Ishikawa (cell line): Measurements from ENCODE around the gene SNN.

ENCODE experiments used
- CEBPB ChIP-seq: IDR thresholded peaks from 2 replicates; pipeline ENCODE4 v1.6.1; 2012
- CREB1 ChIP-seq: IDR thresholded peaks from 2 replicates; pipeline ENCODE4 v1.6.1; 2012; ENCODE audit warnings: low read depth
- EGR1 ChIP-seq: IDR thresholded peaks from 2 replicates; pipeline ENCODE4 v1.6.1; 2012
- EP300 ChIP-seq: IDR thresholded peaks from 2 replicates; pipeline ENCODE4 v1.6.1; 2012; ENCODE audit warnings: borderline replicate concordance
- FOXM1 ChIP-seq: IDR thresholded peaks from 2 replicates; pipeline ENCODE4 v1.6.1; 2012; ENCODE audit warnings: low read depth, borderline replicate concordance
- NFIC ChIP-seq: IDR thresholded peaks from 2 replicates; pipeline ENCODE4 v1.6.1; 2012
- RAD21 ChIP-seq: IDR thresholded peaks from 2 replicates; pipeline ENCODE4 v1.6.1; 2012; ENCODE audit warnings: low read depth
- REST ChIP-seq: IDR thresholded peaks from 2 replicates; pipeline ENCODE4 v1.6.1; 2012; ENCODE audit warnings: low read depth, mild to moderate bottlenecking
- TAF1 ChIP-seq: IDR thresholded peaks from 2 replicates; pipeline ENCODE4 v1.6.1; 2012; ENCODE audit warnings: low read depth, mild to moderate bottlenecking
- TCF12 ChIP-seq: IDR thresholded peaks from 2 replicates; pipeline ENCODE4 v1.6.1; 2012; ENCODE audit warnings: low read depth
- TEAD4 ChIP-seq: IDR thresholded peaks from 2 replicates; pipeline ENCODE4 v1.6.1; 2012
- USF1 ChIP-seq: IDR thresholded peaks from 2 replicates; pipeline ENCODE4 v1.6.1; 2012
- YY1 ChIP-seq: IDR thresholded peaks from 2 replicates; pipeline ENCODE4 v1.6.1; 2012; ENCODE audit warnings: low read depth
- ZBTB7A ChIP-seq: IDR thresholded peaks from 2 replicates; pipeline ENCODE4 v1.6.1; 2012; ENCODE audit warnings: low read depth
- TF ChIP-seq, protein P1 (sequence below): IDR thresholded peaks from 2 replicates; pipeline ENCODE4 v1.6.1; 2012

SNN gene

GRCh38 chr16:11696266-11697012, 28.2 kb downstream of the SNN start:
- TF ChIP-seq CREB1 (no peak), TAF1 (no peak), REST (no peak), YY1 (no peak), FOXM1 (no peak), CEBPB (no peak), RAD21 (no peak), TEAD4 (no peak), USF1 (no peak), EP300 (no peak), EGR1 (no peak), TCF12 (no peak)
- TF ChIP-seq, protein P1, sequence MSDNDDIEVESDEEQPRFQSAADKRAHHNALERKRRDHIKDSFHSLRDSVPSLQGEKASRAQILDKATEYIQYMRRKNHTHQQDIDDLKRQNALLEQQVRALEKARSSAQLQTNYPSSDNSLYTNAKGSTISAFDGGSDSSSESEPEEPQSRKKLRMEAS = no peak

- TF ChIP-seq EP300 (no peak), TCF12 (no peak), RAD21 (no peak)
- TF ChIP-seq, protein P1 = no peak
Observed at GRCh38 chr16:11697319-11697718, 29.1 kb downstream of the SNN start.

DNA sequence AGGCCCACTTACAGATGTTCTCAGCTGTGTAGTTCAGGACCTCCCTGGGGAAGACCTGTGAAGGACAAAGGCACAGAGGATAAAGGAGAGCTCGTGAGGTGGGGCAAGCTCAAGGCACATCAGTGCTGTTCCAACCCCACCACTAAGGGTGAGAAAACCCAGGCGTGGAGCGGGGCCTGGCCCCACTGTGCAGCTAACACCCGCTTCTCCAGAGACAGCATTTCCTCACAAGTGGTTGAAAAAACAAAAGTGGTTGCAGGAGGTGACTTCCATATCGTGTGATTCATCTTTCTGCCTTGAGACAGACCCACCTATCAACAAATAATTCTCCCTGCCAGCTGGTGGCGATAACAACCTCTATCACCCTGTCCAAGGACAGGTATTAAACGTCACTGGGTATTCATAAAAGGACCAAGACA, 30.0 kb downstream of the SNN start:
- TF ChIP-seq RAD21 = 0 out of 2 replicates have a peak, but pooled peaks have one; percentile 13
- TF ChIP-seq, protein P1 = no peak
- TF ChIP-seq ZBTB7A = no peak

GRCh38 chr16:11699234-11699894, 31.1 kb downstream of the SNN start:
- TF ChIP-seq NFIC (no peak), REST (no peak), CEBPB (no peak), USF1 (no peak), CREB1 (no peak), TEAD4 (no peak), YY1 (no peak), FOXM1 (no peak), ZBTB7A (no peak)

- no peak for TF ChIP-seq EP300
- no peak for TF ChIP-seq TCF12
- no peak for TF ChIP-seq REST
- no peak for TF ChIP-seq TEAD4
- TF ChIP-seq CEBPB = 0 out of 2 replicates have a peak, but pooled peaks have one; percentile 2
- TF ChIP-seq NFIC = no peak
Observed at GRCh38 chr16:11700264-11701029, 32.2 kb downstream of the SNN start.
